Sigmoid colon (tissue), 4 donors: Measurements from ENCODE around the gene STK40.

ENCODE experiments used
- CTCF ChIP-seq, 4 experiments: fragments of 450-650 bp in 3 of 4; fragments of 200-600 bp in 1 of 4; IDR thresholded peaks; one replicate each; pipeline ENCODE4 v1.5.1; 2016 to 2019; ENCODE audit warnings: antibody characterized with exemption in 4 of 4, mild to moderate bottlenecking in 3 of 4, moderate library complexity in 2 of 4
- POLR2A ChIP-seq, 2 donors: fragments of 450-650 bp; IDR thresholded peaks; one replicate each; pipeline ENCODE4 v1.6.1; 2016; ENCODE audit warnings: antibody characterized with exemption in 2 of 2, mild to moderate bottlenecking in 2 of 2, moderate library complexity in 2 of 2
- POLR2AphosphoS5 ChIP-seq, 4 donors: sonication (generic); formaldehyde crosslinking; IDR thresholded peaks; one replicate each; pipeline ENCODE4 v1.6.1; 2017; ENCODE audit warnings: antibody characterized with exemption in 4 of 4

DNA sequence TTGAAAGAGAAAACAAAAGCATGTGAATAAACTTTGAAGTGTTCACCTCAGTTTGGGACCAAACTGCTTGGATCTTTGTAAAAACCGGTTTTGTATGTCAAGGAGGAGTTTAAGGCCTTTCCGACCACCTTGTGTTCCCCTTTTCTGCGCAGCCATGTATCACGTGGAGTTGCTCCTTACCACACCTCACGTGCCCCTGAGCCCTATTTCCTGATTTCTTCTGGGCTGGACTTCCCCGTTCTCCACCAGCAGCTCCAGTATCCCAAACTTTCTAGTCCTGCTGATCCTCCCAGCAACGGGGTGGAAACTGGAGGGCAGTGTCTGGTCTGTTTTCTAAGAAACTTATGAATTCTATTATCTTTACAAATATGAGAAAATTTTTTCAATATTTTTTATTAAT lies 81.2 kb downstream of the STK40 start:
- TF ChIP-seq CTCF (IDR thresholded peaks at IDR 0.05) (no peak), POLR2AphosphoS5 (IDR thresholded peaks at IDR 0.05) (no peak), POLR2A (IDR thresholded peaks at IDR 0.05) (no peak)
